ENCODE data around the gene ARPP19.
"Not testable (repeated sequence)": the region's sequence is repeated elsewhere in the genome, so short reads cannot be mapped to it uniquely, and the experiment has no call there.

Gene ARPP19

DNA sequence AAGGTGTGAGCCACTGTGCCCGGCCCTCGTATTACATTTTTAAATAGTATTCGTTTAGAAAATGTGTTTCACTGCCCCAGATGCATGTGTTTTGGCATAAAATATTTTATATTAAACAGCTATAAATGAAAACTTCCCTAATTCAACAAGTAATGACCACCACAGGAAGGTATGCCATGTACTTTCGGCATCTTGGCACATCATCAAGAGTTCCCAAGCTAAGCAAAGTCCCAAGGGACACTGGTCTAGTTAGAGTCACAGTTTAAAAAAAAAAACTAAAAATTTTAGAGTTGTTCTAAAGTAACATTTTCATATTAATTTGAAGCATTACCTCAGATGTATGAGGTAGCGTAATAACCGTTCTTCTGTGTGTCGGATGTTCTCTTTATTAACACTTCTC, 15.6 kb upstream of the ARPP19 start (continued):
- no peak for TF ChIP-seq BACH2 (CRISPR knock-in tag; IDR thresholded peaks at IDR 0.05; ENCODE audit: borderline replicate concordance)

DNA sequence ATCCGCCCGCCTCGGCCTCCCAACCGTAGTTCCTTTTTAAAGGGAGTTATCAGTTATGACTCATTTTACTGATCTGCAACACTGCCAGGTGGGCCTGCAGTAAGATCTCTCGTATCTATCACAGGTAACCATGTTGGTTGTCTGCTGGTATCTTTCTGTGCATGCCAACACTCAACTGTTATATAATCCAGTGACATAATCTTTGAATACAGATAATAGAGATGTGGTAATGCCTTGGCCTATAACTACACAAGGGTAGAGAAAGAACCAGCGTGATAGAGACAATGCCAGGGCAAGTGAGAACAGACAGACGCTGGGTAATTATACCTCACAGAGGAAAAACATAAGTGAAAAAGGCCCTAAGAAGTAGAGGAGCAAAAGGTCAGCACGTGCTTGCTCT, 11.0 kb upstream of the ARPP19 start:
- TF ChIP-seq ZFP30 (CRISPR knock-in tag; IDR thresholded peaks at IDR 0.05) (no peak), OSR1 (CRISPR knock-in tag; IDR thresholded peaks at IDR 0.05) (no peak), ZC3H10 (CRISPR knock-in tag; IDR thresholded peaks at IDR 0.05) (no peak), ESRRG (CRISPR knock-in tag; IDR thresholded peaks at IDR 0.05) (no peak), TCF4 (CRISPR knock-in tag; IDR thresholded peaks at IDR 0.05; ENCODE audit: borderline replicate concordance) (no peak), ZNF565 (CRISPR knock-in tag; conservative IDR thresholded peaks at IDR 0.05; ENCODE audit: low read depth) (no peak)
- TF ChIP-seq, protein P1, sequence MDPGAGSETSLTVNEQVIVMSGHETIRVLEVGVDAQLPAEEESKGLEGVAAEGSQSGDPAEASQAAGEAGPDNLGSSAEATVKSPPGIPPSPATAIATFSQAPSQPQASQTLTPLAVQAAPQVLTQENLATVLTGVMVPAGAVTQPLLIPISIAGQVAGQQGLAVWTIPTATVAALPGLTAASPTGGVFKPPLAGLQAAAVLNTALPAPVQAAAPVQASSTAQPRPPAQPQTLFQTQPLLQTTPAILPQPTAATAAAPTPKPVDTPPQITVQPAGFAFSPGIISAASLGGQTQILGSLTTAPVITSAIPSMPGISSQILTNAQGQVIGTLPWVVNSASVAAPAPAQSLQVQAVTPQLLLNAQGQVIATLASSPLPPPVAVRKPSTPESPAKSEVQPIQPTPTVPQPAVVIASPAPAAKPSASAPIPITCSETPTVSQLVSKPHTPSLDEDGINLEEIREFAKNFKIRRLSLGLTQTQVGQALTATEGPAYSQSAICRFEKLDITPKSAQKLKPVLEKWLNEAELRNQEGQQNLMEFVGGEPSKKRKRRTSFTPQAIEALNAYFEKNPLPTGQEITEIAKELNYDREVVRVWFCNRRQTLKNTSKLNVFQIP (CRISPR knock-in tag; IDR thresholded peaks at IDR 0.05; ENCODE audit: borderline replicate concordance, low read depth): no peak
- TF ChIP-seq, protein P2, sequence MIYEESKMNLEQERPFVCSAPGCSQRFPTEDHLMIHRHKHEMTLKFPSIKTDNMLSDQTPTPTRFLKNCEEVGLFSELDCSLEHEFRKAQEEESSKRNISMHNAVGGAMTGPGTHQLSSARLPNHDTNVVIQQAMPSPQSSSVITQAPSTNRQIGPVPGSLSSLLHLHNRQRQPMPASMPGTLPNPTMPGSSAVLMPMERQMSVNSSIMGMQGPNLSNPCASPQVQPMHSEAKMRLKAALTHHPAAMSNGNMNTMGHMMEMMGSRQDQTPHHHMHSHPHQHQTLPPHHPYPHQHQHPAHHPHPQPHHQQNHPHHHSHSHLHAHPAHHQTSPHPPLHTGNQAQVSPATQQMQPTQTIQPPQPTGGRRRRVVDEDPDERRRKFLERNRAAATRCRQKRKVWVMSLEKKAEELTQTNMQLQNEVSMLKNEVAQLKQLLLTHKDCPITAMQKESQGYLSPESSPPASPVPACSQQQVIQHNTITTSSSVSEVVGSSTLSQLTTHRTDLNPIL (CRISPR knock-in tag; IDR thresholded peaks at IDR 0.05; ENCODE audit: low read depth): no peak
- TF ChIP-seq, protein P3, sequence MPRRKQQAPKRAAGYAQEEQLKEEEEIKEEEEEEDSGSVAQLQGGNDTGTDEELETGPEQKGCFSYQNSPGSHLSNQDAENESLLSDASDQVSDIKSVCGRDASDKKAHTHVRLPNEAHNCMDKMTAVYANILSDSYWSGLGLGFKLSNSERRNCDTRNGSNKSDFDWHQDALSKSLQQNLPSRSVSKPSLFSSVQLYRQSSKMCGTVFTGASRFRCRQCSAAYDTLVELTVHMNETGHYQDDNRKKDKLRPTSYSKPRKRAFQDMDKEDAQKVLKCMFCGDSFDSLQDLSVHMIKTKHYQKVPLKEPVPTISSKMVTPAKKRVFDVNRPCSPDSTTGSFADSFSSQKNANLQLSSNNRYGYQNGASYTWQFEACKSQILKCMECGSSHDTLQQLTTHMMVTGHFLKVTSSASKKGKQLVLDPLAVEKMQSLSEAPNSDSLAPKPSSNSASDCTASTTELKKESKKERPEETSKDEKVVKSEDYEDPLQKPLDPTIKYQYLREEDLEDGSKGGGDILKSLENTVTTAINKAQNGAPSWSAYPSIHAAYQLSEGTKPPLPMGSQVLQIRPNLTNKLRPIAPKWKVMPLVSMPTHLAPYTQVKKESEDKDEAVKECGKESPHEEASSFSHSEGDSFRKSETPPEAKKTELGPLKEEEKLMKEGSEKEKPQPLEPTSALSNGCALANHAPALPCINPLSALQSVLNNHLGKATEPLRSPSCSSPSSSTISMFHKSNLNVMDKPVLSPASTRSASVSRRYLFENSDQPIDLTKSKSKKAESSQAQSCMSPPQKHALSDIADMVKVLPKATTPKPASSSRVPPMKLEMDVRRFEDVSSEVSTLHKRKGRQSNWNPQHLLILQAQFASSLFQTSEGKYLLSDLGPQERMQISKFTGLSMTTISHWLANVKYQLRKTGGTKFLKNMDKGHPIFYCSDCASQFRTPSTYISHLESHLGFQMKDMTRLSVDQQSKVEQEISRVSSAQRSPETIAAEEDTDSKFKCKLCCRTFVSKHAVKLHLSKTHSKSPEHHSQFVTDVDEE (CRISPR knock-in tag; IDR thresholded peaks at IDR 0.05): no peak
- ATAC-seq: no peak

DNA sequence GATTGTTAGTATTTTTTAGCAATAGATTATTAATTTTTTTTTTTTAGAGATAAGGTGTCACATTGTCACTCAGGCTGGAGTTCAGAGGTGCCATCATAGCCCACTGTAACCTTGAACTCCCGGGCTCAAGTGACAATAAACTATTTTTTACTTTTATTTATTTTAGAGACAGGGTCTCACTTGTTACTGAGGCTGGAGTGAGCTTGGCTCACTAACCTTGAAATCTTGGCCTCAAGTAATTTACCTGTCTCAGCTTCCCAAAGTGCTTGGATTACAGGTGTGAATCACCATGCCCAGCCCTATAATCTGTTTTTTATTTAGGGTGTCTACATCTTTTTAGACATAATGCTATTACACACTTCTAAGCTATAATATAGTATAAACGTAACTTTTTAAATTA, 7.9 kb upstream of the ARPP19 start:
- TF ChIP-seq BACH2 (CRISPR knock-in tag; IDR thresholded peaks at IDR 0.05; ENCODE audit: borderline replicate concordance) (no peak), ZC3H10 (CRISPR knock-in tag; IDR thresholded peaks at IDR 0.05) (no peak), ZNF565 (CRISPR knock-in tag; conservative IDR thresholded peaks at IDR 0.05; ENCODE audit: low read depth) (no peak), ARNTL (CRISPR knock-in tag; IDR thresholded peaks at IDR 0.05; ENCODE audit: borderline replicate concordance, low read depth) (no peak)
- TF ChIP-seq, protein P4, sequence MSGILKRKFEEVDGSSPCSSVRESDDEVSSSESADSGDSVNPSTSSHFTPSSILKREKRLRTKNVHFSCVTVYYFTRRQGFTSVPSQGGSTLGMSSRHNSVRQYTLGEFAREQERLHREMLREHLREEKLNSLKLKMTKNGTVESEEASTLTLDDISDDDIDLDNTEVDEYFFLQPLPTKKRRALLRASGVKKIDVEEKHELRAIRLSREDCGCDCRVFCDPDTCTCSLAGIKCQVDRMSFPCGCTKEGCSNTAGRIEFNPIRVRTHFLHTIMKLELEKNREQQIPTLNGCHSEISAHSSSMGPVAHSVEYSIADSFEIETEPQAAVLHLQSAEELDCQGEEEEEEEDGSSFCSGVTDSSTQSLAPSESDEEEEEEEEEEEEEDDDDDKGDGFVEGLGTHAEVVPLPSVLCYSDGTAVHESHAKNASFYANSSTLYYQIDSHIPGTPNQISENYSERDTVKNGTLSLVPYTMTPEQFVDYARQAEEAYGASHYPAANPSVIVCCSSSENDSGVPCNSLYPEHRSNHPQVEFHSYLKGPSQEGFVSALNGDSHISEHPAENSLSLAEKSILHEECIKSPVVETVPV (CRISPR knock-in tag; IDR thresholded peaks at IDR 0.05): no peak
- TF ChIP-seq, protein P2 (CRISPR knock-in tag; IDR thresholded peaks at IDR 0.05; ENCODE audit: low read depth): no peak
- TF ChIP-seq, protein P1 (CRISPR knock-in tag; IDR thresholded peaks at IDR 0.05; ENCODE audit: borderline replicate concordance, low read depth): no peak
- ATAC-seq: no peak

DNA sequence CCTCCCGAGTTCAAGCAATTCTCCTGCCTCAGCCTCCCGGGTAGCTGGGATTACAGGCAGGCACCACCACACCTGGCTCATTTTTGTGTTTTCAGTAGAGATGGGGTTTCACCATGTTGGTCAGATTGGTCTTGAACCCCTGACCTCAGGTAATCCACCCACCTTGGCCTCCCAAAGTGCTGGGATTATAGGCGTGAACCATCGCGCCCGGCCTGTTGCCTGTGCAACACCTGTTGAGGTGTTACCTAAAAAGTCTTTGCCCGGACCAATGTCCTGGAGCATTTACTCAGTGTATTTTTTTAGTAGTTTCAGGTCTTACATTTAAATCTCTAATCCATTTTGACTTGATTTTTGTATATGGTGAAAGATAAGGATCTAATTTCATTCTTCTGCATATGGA, 6.7 kb upstream of the ARPP19 start:
- ATAC-seq: not testable (repeated sequence)

DNA sequence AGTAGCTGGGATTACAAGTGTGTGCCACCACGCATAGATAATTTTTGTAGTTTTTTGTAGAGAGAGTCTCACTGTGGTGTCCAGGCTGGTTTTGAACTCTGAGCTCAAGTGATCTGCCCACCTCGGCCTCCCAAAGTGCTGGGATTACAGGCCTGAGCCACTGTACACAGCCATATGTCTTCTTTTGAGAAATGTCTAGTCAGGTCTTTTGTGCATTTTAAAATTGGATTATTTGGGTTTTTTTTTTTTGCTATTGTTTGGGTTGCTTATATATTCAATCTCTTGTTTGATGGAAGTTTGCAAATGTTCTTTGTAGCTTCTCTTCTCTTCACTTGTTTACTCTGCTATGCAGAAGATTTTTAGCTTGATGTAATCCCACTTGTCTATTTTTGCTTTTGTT, 6.2 kb upstream of the ARPP19 start:
- ATAC-seq: no peak
- no peak for TF ChIP-seq ZC3H10 (CRISPR knock-in tag; IDR thresholded peaks at IDR 0.05)
- no peak for TF ChIP-seq CSDC2 (CRISPR knock-in tag; IDR thresholded peaks at IDR 0.05)
- TF ChIP-seq PPARA (CRISPR knock-in tag; IDR thresholded peaks at IDR 0.05; ENCODE audit: borderline replicate concordance): no peak
- TF ChIP-seq ESRRG (CRISPR knock-in tag; IDR thresholded peaks at IDR 0.05): no peak
- TF ChIP-seq, protein P1 (CRISPR knock-in tag; IDR thresholded peaks at IDR 0.05; ENCODE audit: borderline replicate concordance, low read depth): no peak
- no peak for TF ChIP-seq ZNF565 (CRISPR knock-in tag; conservative IDR thresholded peaks at IDR 0.05; ENCODE audit: low read depth)
- no peak for TF ChIP-seq ZFP3 (CRISPR knock-in tag; IDR thresholded peaks at IDR 0.05)
- TF ChIP-seq, protein P4 (CRISPR knock-in tag; IDR thresholded peaks at IDR 0.05): no peak
- TF ChIP-seq, protein P5, sequence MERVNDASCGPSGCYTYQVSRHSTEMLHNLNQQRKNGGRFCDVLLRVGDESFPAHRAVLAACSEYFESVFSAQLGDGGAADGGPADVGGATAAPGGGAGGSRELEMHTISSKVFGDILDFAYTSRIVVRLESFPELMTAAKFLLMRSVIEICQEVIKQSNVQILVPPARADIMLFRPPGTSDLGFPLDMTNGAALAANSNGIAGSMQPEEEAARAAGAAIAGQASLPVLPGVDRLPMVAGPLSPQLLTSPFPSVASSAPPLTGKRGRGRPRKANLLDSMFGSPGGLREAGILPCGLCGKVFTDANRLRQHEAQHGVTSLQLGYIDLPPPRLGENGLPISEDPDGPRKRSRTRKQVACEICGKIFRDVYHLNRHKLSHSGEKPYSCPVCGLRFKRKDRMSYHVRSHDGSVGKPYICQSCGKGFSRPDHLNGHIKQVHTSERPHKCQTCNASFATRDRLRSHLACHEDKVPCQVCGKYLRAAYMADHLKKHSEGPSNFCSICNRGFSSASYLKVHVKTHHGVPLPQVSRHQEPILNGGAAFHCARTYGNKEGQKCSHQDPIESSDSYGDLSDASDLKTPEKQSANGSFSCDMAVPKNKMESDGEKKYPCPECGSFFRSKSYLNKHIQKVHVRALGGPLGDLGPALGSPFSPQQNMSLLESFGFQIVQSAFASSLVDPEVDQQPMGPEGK (CRISPR knock-in tag; IDR thresholded peaks at IDR 0.05; ENCODE audit: borderline replicate concordance): no peak
- no peak for TF ChIP-seq ARNTL (CRISPR knock-in tag; IDR thresholded peaks at IDR 0.05; ENCODE audit: borderline replicate concordance, low read depth)
